Neural cell (in vitro differentiated cells): Measurements from ENCODE around the gene TUBA4B.

Source experiments
- CTCF ChIP-seq: fragments of 450-650 bp; IDR thresholded peaks from 2 replicates; pipeline ENCODE4 v1.5.1; 2014; ENCODE audit warnings: antibody characterized with exemption, mild to moderate bottlenecking, moderate library complexity; ENCODE audit not compliant: poor library complexity, severe bottlenecking
- EP300 ChIP-seq: fragments of 450-650 bp; conservative IDR thresholded peaks from 2 replicates; pipeline ENCODE4 v1.6.1; 2014; ENCODE audit warnings: antibody characterized with exemption, mild to moderate bottlenecking, moderate library complexity; ENCODE audit not compliant: poor library complexity, severe bottlenecking
- EZH2 ChIP-seq: fragments of 200-600, 300-800 bp; shearing (Covaris generic), sonication (generic); IDR thresholded peaks from 2 replicates; pipeline ENCODE4 v1.6.1; 2014; ENCODE audit warnings: antibody characterized with exemption, low read length, borderline replicate concordance, mild to moderate bottlenecking; ENCODE audit not compliant: insufficient read depth, poor library complexity, severe bottlenecking
- POLR2AphosphoS5 ChIP-seq: IDR thresholded peaks from 2 replicates; pipeline ENCODE4 v1.6.1; 2012
- RAD21 ChIP-seq: fragments of 450-650 bp; conservative IDR thresholded peaks from 2 replicates; pipeline ENCODE4 v1.6.1; 2014; ENCODE audit warnings: antibody characterized with exemption, mild to moderate bottlenecking, moderate library complexity
- REST ChIP-seq: IDR thresholded peaks from 2 replicates; pipeline ENCODE4 v1.6.1; 2012; ENCODE audit warnings: borderline replicate concordance

- TF ChIP-seq POLR2AphosphoS5 (no peak), CTCF (peak; percentile 30), EZH2 (no peak), RAD21 (no peak), EP300 (peak; percentile 34), REST (no peak)
Observed at GRCh38 chr2:219274361-219274921, 21.4 kb downstream of the TUBA4B start.
